ENCODE results near the gene TEX52.

GRCh38 chr12:2857021-2857431 lies at the start of gene TEX52:
- TF ChIP-seq POLR2A (IDR thresholded peaks at IDR 0.05; ENCODE audit: low read length) (no peak), GATA1 (IDR thresholded peaks at IDR 0.05; ENCODE audit: low read depth, low read length) (no peak)

Data from erythroblast (primary cell).